Superior temporal gyrus (tissue), 1 donor: ENCODE measurements around the gene CNNM2.
"Not testable (repeated sequence)": the region's sequence is repeated elsewhere in the genome, so short reads cannot be mapped to it uniquely, and the experiment has no call there.

ENCODE experiments used
- DNase-seq: peaks from one replicate; pipeline ENCODE4 v3.0.0-alpha.2; 2016; ENCODE audit errors: extremely low spot score

CNNM2 gene

GRCh38 chr10:102967123-102967522 is 49.0 kb downstream of the CNNM2 start:
- DNase-seq, result no peak

- no peak for DNase-seq
Observed at GRCh38 chr10:102970562-102971340, 52.7 kb downstream of the CNNM2 start.

GRCh38 chr10:102975483-102976379 is 57.6 kb downstream of the CNNM2 start:
- DNase-seq, result no peak

DNA sequence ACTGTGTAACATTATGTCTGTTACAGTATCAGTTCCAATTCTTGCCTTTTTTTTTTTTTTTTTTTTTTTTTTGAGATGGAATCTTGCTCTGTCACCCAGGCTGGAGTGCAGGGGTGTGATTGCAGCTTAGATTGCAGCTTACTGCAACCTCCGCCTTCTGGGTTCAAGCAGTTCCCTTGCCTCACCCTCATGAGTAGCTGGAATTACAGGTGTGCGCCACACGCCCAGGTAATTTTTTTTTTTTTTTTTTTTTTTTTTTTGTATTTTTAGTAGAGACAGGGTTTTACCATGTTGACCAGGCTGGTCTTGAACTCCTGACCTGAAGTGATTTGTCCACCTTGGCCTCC is 58.3 kb downstream of the CNNM2 start:
- not testable (repeated sequence) for DNase-seq

GRCh38 chr10:102982296-102982695 is 64.2 kb downstream of the CNNM2 start:
- DNase-seq, result no peak

- no peak for DNase-seq
Observed at GRCh38 chr10:102984086-102984485, 66.0 kb downstream of the CNNM2 start.

- no peak for DNase-seq
Observed at GRCh38 chr10:102985811-102986210, 67.7 kb downstream of the CNNM2 start.

- DNase-seq, result no peak
Observed at GRCh38 chr10:102988404-102989314, 70.6 kb downstream of the CNNM2 start.

DNA sequence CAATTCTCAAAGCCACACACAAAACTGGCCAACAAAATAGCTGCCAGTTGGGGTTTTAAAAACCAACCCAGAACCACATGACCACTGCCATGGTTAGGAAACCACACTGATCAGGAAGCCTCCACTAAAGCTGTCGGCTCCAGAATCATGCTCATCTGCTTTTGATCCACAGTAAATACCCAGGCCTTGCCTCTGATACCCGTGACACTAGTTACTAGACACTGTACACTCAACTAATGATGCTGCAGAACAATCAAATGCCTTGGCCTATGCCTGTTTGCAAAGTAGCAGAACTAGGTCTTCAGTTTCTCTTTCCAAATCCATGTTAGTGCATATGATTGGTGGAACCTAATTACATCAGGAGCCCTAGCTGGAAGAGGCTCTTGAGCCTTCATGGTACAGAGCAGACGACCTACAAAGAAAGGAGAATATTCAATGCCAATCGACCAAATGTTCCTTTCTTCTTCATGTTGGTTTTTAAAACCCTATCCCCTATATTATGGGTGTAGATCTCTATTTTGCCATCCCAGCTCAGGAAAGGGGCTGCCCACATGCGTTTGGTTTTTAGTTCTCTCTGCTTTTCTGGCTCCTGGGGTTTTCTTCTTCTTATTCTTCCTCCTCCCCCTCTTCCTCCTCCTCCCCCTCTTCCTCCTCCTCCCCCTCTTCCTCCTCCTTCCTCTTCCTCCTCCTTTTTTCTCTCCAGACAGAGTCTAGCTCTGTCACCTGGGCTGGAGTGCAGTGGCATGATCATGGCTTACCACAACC is 76.6 kb downstream of the CNNM2 start:
- no peak for DNase-seq

DNA sequence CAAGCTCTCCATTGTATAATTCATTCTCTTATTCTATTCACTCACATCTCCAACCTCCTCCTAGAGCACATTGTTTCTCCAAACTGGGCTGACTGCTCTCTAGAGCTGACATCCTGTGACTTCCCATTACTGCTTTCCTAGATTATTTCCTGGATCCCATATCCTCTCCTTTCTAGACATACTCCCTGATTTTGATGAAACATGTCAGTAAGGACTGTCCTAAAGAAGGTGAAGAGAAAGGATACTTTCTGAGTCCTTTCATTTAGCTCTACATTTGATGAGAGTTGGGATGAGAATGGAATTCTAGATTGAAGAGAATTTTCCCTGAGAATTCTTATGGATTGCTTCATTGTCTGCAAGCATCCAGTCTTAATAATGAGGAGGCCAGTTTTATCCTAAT is 78.8 kb downstream of the CNNM2 start:
- DNase-seq, result no peak

GRCh38 chr10:102997998-102998397 is 79.9 kb downstream of the CNNM2 start:
- no peak for DNase-seq

DNA sequence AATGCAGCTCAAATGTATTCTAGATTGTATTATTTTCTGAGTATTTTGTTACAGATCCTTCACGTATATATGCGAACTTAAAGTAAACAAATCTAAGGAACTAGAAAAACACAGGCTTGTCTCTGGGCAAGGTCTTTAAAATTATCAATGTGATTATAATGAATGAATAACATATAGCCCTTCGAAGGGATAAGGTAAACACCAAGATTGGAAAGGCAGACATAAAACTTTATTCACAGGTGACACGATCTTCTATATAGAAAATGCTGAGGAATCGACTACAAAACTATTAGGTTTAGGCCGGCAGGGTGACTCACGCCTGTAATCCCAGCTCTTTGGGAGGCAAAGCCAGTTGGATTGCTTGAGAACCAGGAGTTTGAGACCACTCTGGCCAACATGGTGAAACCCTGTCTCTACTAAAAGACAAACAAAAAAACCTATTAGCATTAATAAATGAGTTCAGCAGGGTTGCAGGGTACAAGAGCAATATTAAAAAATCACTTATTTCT is 80.4 kb downstream of the CNNM2 start:
- no peak for DNase-seq

DNA sequence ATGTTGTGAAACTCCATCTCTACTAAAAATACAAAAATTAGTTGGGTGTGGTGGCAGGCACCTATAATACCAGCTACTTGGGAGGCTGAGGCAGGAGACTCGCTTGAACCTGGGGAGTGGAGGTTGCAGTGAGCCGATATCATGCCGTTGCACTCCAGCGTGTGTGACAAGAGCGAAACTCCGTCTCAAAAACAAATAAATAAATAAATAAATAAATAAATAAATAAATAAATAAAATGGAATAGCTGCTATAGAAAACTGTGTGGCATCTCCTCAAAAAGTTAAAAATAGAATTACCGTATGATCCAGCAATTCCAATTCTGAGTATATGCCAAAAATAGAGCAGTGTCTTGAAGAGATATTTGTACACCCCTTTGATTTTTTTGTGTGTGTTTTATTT is 82.0 kb downstream of the CNNM2 start:
- not testable (repeated sequence) for DNase-seq

DNA sequence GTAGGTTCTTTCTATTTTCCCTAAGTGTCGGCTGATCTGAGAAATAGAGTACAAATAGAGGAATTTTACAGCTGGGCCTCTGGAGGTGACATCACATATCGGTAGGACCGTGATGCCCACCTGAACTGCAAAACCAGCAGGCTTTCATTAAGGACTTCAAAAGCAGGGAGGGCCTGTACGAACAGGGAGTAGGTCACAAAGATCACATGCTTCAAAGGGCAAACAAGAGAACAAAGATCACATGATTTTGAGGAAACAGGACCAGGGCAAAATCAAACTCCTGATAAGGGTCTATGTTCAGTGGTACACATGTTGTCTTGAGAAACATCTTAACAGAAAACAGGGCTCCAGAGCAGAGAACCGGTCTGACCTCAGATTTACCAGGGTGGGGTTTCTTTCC is 88.9 kb downstream of the CNNM2 start:
- DNase-seq, result no peak

- DNase-seq, result no peak
Observed at GRCh38 chr10:103013416-103013815, 95.3 kb downstream of the CNNM2 start.

- DNase-seq, result no peak
Observed at GRCh38 chr10:103019425-103019824, 101.3 kb downstream of the CNNM2 start.

DNA sequence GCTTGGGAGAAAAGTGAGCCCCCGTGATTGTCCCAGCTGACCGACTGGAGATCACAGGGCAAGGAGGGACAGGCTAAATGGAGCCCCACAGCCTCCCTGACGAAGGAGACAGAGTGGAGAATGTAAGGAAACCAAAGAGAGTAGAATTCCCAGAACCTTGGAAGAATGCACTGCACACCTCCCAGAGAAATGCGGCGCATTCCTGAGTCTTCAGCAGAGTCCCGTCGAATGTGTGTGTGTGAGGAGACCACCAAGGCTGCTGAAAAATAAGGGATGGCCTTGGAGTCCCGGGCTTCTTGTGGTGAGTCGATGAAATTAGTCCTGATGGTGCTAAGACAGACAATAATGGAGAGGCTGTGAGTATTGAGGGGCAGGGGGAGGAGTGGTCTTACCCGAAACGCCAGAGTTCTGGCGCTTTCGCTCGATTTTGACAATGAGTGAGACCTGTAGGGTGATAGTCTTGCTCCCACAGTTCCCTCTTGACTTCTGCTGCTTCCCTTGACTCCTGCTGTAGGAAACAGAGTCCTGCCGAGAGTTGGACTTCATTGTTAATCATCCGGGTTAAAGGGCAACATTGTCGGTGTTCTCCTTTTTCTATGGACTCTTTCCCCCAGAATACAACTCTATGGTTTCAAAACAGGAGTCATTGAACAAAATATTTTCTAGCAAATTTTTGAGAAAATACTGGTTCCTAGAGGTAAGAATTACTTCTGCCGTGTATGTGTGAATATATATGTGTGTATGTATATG is 103.2 kb downstream of the CNNM2 start:
- no peak for DNase-seq

DNA sequence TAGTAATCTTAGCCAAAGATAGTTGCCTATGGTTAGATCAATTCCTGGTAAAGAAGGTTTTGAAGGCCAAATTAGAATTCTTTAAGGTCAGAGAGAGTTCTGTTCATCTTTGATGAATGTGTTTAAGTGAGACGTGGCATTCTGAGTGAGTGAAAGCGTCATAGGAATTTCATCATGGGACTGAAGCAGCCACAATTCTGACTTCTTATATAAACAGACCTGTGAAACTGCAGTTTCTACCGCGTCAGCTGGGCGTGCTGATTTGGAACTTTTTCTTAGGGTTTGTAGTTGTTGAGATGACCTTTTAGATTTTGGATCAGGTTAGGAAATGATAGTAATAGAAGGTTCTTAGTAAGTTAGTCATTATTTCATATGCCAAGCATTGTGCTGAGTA is 103.8 kb downstream of the CNNM2 start:
- no peak for DNase-seq

GRCh38 chr10:103025696-103026095 is 107.6 kb downstream of the CNNM2 start:
- no peak for DNase-seq

DNA sequence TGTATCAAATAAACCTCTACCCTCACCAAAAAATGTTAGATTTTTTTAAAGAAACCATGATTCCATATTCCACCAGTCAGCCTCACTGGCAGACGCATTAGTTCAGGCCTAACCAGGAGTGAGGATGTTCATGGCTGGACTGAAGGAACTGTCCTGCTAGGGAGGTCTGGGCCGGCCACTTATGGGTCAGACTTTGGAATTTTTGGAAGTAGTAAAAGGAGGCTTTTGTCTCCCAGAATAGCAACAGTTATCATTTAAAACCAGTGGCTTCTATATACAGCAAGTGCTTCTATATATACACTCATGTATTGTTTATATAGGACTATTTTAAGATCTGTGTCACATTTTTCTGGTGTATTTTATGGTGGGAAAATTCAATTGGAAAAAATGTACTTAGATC is 120.5 kb downstream of the CNNM2 start:
- no peak for DNase-seq
